Measurements from ENCODE around the gene MYT1. TPM values are rescaled to one million over a fixed set of nuclear protein-coding genes. Genes with fewer than 3 reads are reported as not detected.

MYT1 gene
- total RNA-seq, 1 donor from 2014 or later = 1.2 TPM

GRCh38 chr20:64210656-64211369 lies 46.6 kb downstream of the MYT1 start:
- H3K4me1 ChIP-seq = no peaks in the 10 kb centered on the region
- H3K27ac Mint-ChIP-seq = no peak overlapping the region
- TF ChIP-seq EZH2phosphoT487 (IDR thresholded peaks at IDR 0.05) (no peak), EZH2 (IDR thresholded peaks at IDR 0.05) (no peak), CTCF (IDR thresholded peaks at IDR 0.05) (no peak)
- peaks cover 13% of the 10 kb centered on the region for H3K4me1 Mint-ChIP-seq
- no peak overlapping the region for H3K4me3 ChIP-seq
- no peak overlapping the region for H2AFZ ChIP-seq (replicated peaks)
- no peaks in the 10 kb centered on the region for H3K36me3 Mint-ChIP-seq
- H3K79me2 ChIP-seq (ENCODE audit: low read depth) = no peaks in the 10 kb centered on the region
- no peak overlapping the region for H3K4me2 ChIP-seq
- H3K4me3 Mint-ChIP-seq = peak overlapping the region; percentile 41
- no peak overlapping the region for H3K9ac ChIP-seq
- peaks cover 2% of the 10 kb centered on the region for H3K27me3 Mint-ChIP-seq (ENCODE audit: insufficient read depth, low read depth)
- H3K9me3 ChIP-seq (ENCODE audit: low read depth) = no peaks in the 10 kb centered on the region
- no peaks in the 10 kb centered on the region for H3K27me3 ChIP-seq
- H3K27ac ChIP-seq = no peak overlapping the region
- H4K20me1 ChIP-seq (ENCODE audit: low read depth) = no peaks in the 10 kb centered on the region
- H3K9me3 Mint-ChIP-seq = no peaks in the 10 kb centered on the region
- no peak for DNase-seq (ENCODE audit: low spot score)
- no peaks in the 10 kb centered on the region for H3F3A ChIP-seq (ENCODE audit: low read depth)
- no peaks in the 10 kb centered on the region for H3K36me3 ChIP-seq

GRCh38 chr20:64211874-64212658 lies 47.8 kb downstream of the MYT1 start:
- H3K27me3 ChIP-seq = no peaks in the 10 kb centered on the region
- no peaks in the 10 kb centered on the region for H3K4me1 ChIP-seq
- peaks cover 13% of the 10 kb centered on the region for H3K4me1 Mint-ChIP-seq
- no peak for TF ChIP-seq EZH2 (IDR thresholded peaks at IDR 0.05)
- no peak for TF ChIP-seq CTCF (IDR thresholded peaks at IDR 0.05)
- TF ChIP-seq EZH2phosphoT487 (IDR thresholded peaks at IDR 0.05) = no peak
- no peaks in the 10 kb centered on the region for H3K9me3 Mint-ChIP-seq
- H3K27me3 Mint-ChIP-seq (ENCODE audit: insufficient read depth, low read depth) = peaks cover 2% of the 10 kb centered on the region
- no peak for DNase-seq (ENCODE audit: low spot score)
- H3K79me2 ChIP-seq (ENCODE audit: low read depth) = no peaks in the 10 kb centered on the region
- no peaks in the 10 kb centered on the region for H4K20me1 ChIP-seq (ENCODE audit: low read depth)
- H3K9me3 ChIP-seq (ENCODE audit: low read depth) = no peaks in the 10 kb centered on the region
- no peak overlapping the region for H3K4me3 ChIP-seq
- H3K9ac ChIP-seq = no peak overlapping the region
- no peaks in the 10 kb centered on the region for H3K36me3 Mint-ChIP-seq
- H3K4me3 Mint-ChIP-seq = no peak overlapping the region
- H3K27ac ChIP-seq = no peak overlapping the region
- no peak overlapping the region for H3K27ac Mint-ChIP-seq
- no peaks in the 10 kb centered on the region for H3K36me3 ChIP-seq
- H3K4me2 ChIP-seq = no peak overlapping the region
- H3F3A ChIP-seq (ENCODE audit: low read depth) = no peaks in the 10 kb centered on the region
- no peak overlapping the region for H2AFZ ChIP-seq (replicated peaks)

GRCh38 chr20:64212755-64213154 lies 48.5 kb downstream of the MYT1 start:
- no peak overlapping the region for H3K27ac Mint-ChIP-seq
- H3K27me3 Mint-ChIP-seq (ENCODE audit: insufficient read depth, low read depth) = peaks cover 2% of the 10 kb centered on the region
- DNase-seq (ENCODE audit: low spot score) = no peak
- TF ChIP-seq EZH2phosphoT487 (IDR thresholded peaks at IDR 0.05) (no peak), CTCF (IDR thresholded peaks at IDR 0.05) (no peak), EZH2 (IDR thresholded peaks at IDR 0.05) (no peak)
- Histone ChIP-seq H3K36me3 (no peaks in the 10 kb centered on the region), H3K4me3 (no peak overlapping the region), H3K9ac (no peak overlapping the region), H3K27me3 (no peaks in the 10 kb centered on the region), H3K27ac (no peak overlapping the region), H2AFZ (replicated peaks) (no peak overlapping the region), H3K9me3 (ENCODE audit: low read depth) (no peaks in the 10 kb centered on the region), H3K79me2 (ENCODE audit: low read depth) (no peaks in the 10 kb centered on the region), H3K4me1 (no peaks in the 10 kb centered on the region), H3K4me2 (no peak overlapping the region), H4K20me1 (ENCODE audit: low read depth) (no peaks in the 10 kb centered on the region), H3F3A (ENCODE audit: low read depth) (no peaks in the 10 kb centered on the region)
- no peaks in the 10 kb centered on the region for H3K9me3 Mint-ChIP-seq
- no peak overlapping the region for H3K4me3 Mint-ChIP-seq
- no peaks in the 10 kb centered on the region for H3K36me3 Mint-ChIP-seq
- peaks cover 13% of the 10 kb centered on the region for H3K4me1 Mint-ChIP-seq

All from neural progenitor cell (in vitro differentiated cells).